ENCODE measurements around the gene SIN3B. TPM values are rescaled to one million over a fixed set of nuclear protein-coding genes. Genes with fewer than 3 reads are reported as not detected.

SIN3B gene
- total RNA-seq, 1 donor from 2014 or later: 71.2 TPM

GRCh38 chr19:16922592-16922934 lies 93.4 kb downstream of the SIN3B start:
- no peak for TF ChIP-seq CTCF (conservative IDR thresholded peaks at IDR 0.05)
- Mint-ChIP-seq H3K9me3 (peaks cover 7% of the 10 kb centered on the region), H3K36me3 (peaks cover 30% of the 10 kb centered on the region), H3K4me1 (ENCODE audit: unreplicated experiment) (no peaks in the 10 kb centered on the region), H3K27me3 (no peaks in the 10 kb centered on the region), H3K4me3 (no peak overlapping the region), H3K27ac (no peak overlapping the region)
- DNase-seq (ENCODE audit: extremely low spot score, unreplicated experiment): no peak

GRCh38 chr19:16922949-16923348 lies 93.8 kb downstream of the SIN3B start:
- TF ChIP-seq CTCF (conservative IDR thresholded peaks at IDR 0.05): no peak
- peaks cover 7% of the 10 kb centered on the region for H3K9me3 Mint-ChIP-seq
- H3K36me3 Mint-ChIP-seq: peaks cover 30% of the 10 kb centered on the region
- no peaks in the 10 kb centered on the region for H3K4me1 Mint-ChIP-seq (ENCODE audit: unreplicated experiment)
- no peak for DNase-seq (ENCODE audit: extremely low spot score, unreplicated experiment)
- no peak overlapping the region for H3K27ac Mint-ChIP-seq
- no peaks in the 10 kb centered on the region for H3K27me3 Mint-ChIP-seq
- H3K4me3 Mint-ChIP-seq: no peak overlapping the region

- Mint-ChIP-seq H3K4me3 (no peak overlapping the region), H3K9me3 (peaks cover 7% of the 10 kb centered on the region), H3K36me3 (peaks cover 34% of the 10 kb centered on the region), H3K27me3 (no peaks in the 10 kb centered on the region), H3K4me1 (ENCODE audit: unreplicated experiment) (no peaks in the 10 kb centered on the region), H3K27ac (no peak overlapping the region)
- TF ChIP-seq CTCF (conservative IDR thresholded peaks at IDR 0.05): no peak
- DNase-seq (ENCODE audit: extremely low spot score, unreplicated experiment): no peak
Observed at GRCh38 chr19:16927883-16928282, 98.7 kb downstream of the SIN3B start.

- Mint-ChIP-seq H3K36me3 (peaks cover 29% of the 10 kb centered on the region), H3K27ac (no peak overlapping the region), H3K4me1 (ENCODE audit: unreplicated experiment) (no peaks in the 10 kb centered on the region), H3K4me3 (no peak overlapping the region), H3K27me3 (no peaks in the 10 kb centered on the region), H3K9me3 (peaks cover 7% of the 10 kb centered on the region)
- no peak for DNase-seq (ENCODE audit: extremely low spot score, unreplicated experiment)
- no peak for TF ChIP-seq CTCF (conservative IDR thresholded peaks at IDR 0.05)
Observed at GRCh38 chr19:16928351-16928750, 99.2 kb downstream of the SIN3B start.

GRCh38 chr19:16928916-16929315 lies 99.7 kb downstream of the SIN3B start:
- Mint-ChIP-seq H3K27ac (no peak overlapping the region), H3K36me3 (peaks cover 29% of the 10 kb centered on the region), H3K4me3 (no peak overlapping the region), H3K9me3 (peaks cover 7% of the 10 kb centered on the region), H3K27me3 (no peaks in the 10 kb centered on the region), H3K4me1 (ENCODE audit: unreplicated experiment) (no peaks in the 10 kb centered on the region)
- TF ChIP-seq CTCF (conservative IDR thresholded peaks at IDR 0.05): no peak
- DNase-seq (ENCODE audit: extremely low spot score, unreplicated experiment): no peak

Other genes starting within 250 kb of the SIN3B start
- 12.5 and 12.8 TPM in 2 replicates for gene MED26, start 201.2 kb upstream of the SIN3B start, total RNA-seq (ENCODE audit: low replicate concordance)
- gene SMIM7, start 169.3 kb upstream of the SIN3B start, total RNA-seq (ENCODE audit: low replicate concordance): 63.6 and 72.1 TPM in 2 replicates
- gene TMEM38A, start 168.3 kb upstream of the SIN3B start, total RNA-seq (ENCODE audit: low replicate concordance): 7.6 and 8.0 TPM in 2 replicates
- gene NWD1, start 109.6 kb upstream of the SIN3B start, total RNA-seq (ENCODE audit: low replicate concordance): 0.05 TPM in 1 of 2 replicates, not detected in the other
- not detected in 2 replicates for gene F2RL3, start 59.6 kb downstream of the SIN3B start, total RNA-seq (ENCODE audit: low replicate concordance)
- 27.6 and 42.9 TPM in 2 replicates for gene CPAMD8, start 197.4 kb downstream of the SIN3B start, total RNA-seq (ENCODE audit: low replicate concordance)
- gene HAUS8, start 246.1 kb downstream of the SIN3B start, total RNA-seq (ENCODE audit: low replicate concordance): 10.7 and 18.8 TPM in 2 replicates
- gene MYO9B, start 246.4 kb downstream of the SIN3B start, total RNA-seq (ENCODE audit: low replicate concordance): 71.7 and 83.8 TPM in 2 replicates